HG02610 (cell line): ENCODE measurements around the gene ZBTB20.

Experiments used
- ATAC-seq: cut with Tn5 transposase; IDR thresholded peaks from one replicate; pipeline ENCODE4 v1.9.1; 2021; ENCODE audit warnings: mild to moderate bottlenecking, moderate library complexity; ENCODE audit not compliant: unreplicated experiment

ZBTB20 gene

GRCh38 chr3:115092220-115092791 lies 54.8 kb downstream of the ZBTB20 start:
- ATAC-seq, result peak; percentile 77

DNA sequence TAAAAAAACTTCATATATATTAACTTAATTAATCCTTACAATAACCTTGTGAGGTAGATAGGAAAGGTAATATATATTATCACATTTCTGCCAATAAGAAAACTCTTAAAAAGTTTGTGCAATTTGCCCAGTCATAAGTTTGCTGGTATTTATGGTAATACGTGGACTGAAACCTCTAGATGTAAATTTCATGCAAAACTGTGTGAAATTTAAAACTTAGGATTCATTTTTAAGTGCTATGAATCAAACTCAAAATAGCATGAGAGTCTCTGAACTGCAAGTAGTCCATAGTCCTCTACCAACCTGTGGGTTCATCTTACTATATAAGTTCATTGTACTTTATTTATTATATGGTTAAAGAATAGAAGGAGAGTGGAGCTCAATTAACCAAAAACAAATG lies 56.4 kb downstream of the ZBTB20 start:
- ATAC-seq, result no peak

DNA sequence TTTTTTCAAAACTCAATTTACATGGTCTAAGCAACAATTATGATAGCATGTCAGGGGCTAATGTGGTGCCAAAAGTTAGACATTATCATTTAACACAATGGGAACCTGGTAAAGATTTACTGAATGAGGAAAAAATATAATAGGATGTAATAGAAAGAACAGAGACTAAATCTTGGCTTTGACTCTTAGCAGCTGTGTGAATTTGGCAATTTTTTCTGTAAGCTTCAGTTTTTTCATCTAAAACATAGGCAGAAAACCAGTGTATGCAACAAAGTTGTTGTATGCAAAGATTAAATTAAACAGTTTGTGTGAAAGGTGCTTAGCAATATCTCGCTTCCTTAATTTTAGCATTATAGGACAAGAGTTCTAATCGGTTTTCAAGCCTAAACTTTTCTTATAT lies 57.6 kb downstream of the ZBTB20 start:
- ATAC-seq, result no peak

DNA sequence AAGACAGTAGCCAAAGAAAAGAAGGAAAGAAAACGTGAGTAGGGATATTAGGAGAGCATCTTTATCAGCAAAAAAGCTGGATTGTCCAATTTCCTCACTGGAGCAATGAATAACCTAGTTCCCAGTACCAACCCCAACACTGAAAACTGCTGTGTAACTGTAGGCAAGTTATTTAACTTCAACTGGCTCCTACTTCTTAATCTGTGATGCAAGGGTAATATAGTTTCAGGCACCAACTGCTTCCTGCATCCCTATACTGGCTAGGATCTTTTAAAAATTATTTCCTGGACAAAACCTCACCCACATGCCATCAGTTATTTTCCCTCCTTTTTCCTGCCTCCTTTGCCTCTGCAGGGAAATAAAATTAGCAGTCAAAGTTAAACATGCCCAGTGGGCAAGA lies 59.6 kb downstream of the ZBTB20 start:
- ATAC-seq, result no peak

- ATAC-seq, result no peak
These were observed 60.7 kb downstream of the ZBTB20 start for GRCh38 chr3:115086344-115086743.

GRCh38 chr3:115085197-115085865 lies 61.8 kb downstream of the ZBTB20 start:
- ATAC-seq, result no peak

GRCh38 chr3:115084686-115085085 lies 62.4 kb downstream of the ZBTB20 start:
- no peak for ATAC-seq

DNA sequence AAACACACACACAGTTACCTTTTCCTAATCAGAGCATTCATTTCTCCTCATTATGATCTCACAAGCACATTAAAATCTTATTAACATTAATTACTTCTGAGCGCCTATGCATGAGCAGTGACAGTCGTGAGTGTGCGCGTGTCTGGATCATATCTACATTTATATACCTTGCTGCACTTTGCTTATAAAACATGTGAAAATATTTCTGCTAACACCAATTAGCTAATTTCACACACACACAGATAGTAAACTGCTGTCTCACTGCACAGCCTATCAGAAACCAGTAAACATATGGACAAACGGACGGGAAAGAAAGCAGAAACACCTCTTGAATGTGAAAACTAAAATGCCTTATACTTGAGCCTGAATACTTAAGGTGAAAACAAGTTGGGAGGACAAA lies 64.8 kb downstream of the ZBTB20 start:
- ATAC-seq, result no peak

GRCh38 chr3:115081444-115081843 lies 65.6 kb downstream of the ZBTB20 start:
- ATAC-seq, result no peak

DNA sequence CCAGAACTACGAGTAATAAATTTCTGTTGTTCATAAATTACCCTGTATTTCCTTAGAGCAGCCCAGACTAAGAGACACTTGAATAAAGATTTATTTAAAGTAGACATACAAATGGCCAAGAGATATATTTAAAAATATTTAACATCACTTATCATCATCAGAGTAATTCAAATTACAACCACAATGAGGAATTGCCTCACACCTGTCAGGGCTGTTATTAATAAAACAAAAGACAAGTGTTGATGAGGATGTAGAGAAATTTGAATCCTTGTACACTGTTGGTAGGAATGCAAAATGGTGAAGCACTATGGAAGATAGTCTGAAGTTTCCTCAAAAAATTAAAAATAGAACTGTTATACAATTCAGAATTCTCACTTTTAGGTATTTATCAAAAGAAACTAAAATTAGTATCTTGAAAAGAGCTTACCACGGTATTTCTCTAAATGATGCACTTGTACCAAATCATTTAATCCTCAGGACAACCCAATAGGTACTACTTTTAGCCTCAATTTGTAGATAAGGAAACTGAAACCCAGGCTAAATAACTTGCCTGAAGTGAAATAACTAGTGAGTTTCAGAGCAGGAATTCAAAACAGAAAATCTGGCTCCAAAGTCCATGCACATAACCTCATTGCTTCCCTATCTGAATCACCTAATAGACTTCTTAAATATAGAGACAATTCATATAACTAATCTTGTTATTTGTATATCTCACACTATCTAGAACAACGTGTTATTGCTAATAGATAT lies 69.4 kb downstream of the ZBTB20 start:
- ATAC-seq, result peak; percentile 60

DNA sequence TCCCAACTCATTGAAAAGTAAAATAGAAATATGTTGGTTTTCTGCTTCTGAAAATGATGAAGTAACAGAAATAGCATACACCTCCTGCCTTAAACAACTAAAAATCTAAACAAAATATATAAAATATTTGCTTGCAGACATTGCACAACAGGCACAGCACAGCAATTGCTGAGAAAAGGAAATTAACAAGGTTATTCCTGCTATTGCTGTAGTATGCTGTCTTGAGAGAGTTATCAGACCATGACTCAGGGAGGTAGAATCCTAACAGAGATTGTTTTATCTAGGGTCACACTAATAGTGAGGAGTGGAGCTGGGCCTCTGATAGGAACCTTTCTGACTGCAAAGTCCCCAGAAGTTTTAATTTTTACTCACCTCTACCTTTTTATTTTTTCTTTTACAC lies 72.6 kb downstream of the ZBTB20 start:
- ATAC-seq, result no peak

- ATAC-seq, result no peak
These were observed 74.6 kb downstream of the ZBTB20 start for GRCh38 chr3:115072265-115073021.

DNA sequence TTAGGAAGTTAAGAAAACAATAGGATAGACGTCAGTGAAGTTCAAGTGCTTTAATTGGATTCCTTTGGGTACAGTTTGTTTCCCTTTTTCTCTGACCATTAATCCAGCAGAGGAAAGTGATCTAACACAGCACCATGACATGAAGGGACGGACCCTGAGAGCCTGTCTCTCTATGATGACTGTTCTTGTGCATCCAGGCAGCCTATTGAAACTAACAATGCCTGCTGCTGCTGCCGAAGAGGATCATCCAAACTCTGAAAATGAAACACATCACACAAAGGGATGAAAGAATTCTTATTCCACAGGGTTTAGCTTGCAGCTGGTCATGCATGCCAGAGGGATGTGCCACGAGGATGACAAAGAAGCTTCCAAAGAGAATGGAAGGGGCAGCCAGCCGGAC lies 75.5 kb downstream of the ZBTB20 start:
- no peak for ATAC-seq

DNA sequence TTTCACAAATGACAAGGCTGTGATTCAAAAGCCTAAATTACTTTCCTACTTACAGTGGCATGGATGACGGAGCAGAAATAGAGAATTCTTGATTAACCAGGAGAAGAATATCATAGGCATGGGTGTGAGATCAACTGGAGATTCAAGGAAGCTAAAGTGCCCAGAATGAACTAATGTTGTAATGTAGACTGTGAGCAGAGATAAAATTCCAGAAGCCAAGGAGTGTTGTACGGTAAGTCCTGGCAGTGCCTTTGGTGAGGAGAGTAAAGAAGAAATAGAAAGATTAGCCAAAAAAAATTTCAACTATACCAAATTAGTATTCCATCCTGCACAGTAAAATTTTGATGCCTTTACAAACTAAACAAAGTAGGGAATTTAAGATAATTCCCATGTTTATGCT lies 75.9 kb downstream of the ZBTB20 start:
- ATAC-seq, result no peak

- no peak for ATAC-seq
These were observed 78.3 kb downstream of the ZBTB20 start for GRCh38 chr3:115068799-115069198.

- ATAC-seq, result no peak
These were observed 84.6 kb downstream of the ZBTB20 start for GRCh38 chr3:115062412-115062956.

DNA sequence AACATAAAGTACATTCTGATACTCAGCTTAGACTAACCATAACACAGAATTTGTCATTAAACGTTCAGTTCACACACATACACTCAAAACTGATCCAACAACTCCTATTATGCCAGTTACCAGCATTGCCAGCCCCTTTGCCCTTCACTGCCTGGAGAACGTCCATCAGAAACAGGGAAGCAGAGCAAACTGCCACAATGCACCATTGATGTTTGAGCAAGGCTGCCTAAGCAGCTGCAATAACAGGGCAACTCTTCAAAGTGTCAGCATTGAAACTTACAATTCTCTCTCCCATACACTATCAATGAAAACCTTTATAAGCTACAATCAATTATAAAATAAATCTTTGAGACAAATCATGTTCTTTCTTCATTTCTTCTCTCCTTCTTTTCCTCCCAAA lies 85.1 kb downstream of the ZBTB20 start:
- ATAC-seq, result no peak

GRCh38 chr3:115052906-115053305 lies 94.2 kb downstream of the ZBTB20 start:
- peak; percentile 45 for ATAC-seq

DNA sequence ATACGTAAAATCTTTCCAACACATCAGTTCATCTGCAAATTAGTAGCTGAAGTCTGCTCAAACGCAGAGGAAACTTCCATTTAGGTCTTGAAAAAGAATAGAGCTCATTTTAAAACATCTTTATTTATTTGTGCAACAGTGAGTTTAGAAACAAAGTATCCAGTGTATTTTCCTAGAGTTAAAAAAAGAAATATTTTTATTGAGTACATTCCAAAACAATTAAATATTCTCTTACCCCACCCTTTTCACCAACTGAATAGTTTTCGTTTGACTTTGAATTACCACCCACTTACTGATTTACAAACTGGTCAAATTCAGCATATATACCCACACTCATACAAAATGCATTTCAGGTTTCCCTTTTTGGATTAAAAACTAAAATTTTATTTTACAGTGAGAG lies 104.7 kb downstream of the ZBTB20 start:
- ATAC-seq, result no peak

DNA sequence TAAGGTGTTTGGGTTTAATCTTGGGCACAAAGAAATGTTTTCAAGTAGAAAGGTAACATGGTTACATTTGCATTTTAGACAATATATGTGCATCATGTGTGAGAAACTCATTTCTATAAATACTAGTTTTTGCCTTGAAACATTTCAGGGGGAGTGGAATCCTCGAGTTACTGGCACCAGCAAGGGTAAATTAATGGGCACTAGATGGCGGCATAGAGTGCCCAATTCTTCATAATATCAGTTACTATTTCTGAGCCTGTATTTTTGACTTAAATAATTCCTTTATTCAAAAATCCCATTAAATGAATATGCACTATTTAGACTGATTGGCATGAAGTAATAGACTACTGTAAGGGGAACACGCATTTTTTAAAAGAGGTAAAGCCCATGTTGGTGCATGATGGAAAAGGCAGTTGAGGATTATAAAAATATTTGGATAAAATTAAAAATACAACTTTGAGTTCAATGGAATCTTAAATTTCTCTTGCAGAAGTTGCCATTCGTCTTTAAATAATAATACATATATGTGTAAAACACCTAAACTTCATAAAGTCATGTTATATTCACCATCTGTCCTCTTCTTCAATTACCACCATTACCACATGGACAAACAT lies 106.3 kb downstream of the ZBTB20 start:
- no peak for ATAC-seq

DNA sequence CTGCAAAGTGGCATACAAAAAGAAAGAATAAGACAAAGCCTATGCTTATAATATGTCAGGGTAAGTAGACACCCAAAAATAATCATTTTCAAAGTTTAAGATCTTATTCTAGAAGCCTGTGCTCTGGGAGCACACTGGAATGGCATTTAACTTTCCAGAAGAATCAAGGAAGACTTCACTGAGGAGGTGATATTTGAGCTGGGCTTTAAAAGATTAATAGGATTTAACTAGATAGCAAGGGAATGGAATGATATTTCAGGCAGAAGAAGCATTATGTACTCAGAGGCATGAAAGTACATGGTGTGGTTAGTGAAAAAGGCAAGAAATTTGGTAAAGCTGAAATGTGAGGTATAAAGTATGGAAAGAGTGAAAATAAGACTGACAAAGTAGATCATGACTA lies 106.8 kb downstream of the ZBTB20 start:
- no peak for ATAC-seq
